Caco-2 (cell line): ENCODE measurements around the gene IRS2. TPM values are rescaled to one million over a fixed set of nuclear protein-coding genes. Genes with fewer than 3 reads are reported as not detected.

ENCODE experiments used
- BruUV-seq: library from RNA; stranded (reverse); fragments of 400-500 nt; replicated peaks from 2 replicates; lab custom pipeline; 2021; lab: Mats Ljungman, UMichigan
- CTCF ChIA-PET: fragments of 300-600 bp; sonication (Branson Sonifier 250); formaldehyde crosslinking; loops from one replicate; lab custom pipeline; 2022; ENCODE audit warnings: antibody characterized with exemption; lab: Charles Lee
- POLR2A ChIA-PET: fragments of 300-600 bp; sonication (Branson Sonifier 250); formaldehyde crosslinking; loops from one replicate; lab custom pipeline; 2022; ENCODE audit warnings: antibody characterized with exemption; lab: Charles Lee
- DNase-seq, 2 experiments: peaks; one replicate each; pipeline versions ENCODE4 v3.0.0 to v3.0.0-alpha.2; 2020 to 2022
- H3K27me3 ChIP-seq: replicated peaks from 2 replicates; pipeline ENCODE4 v1.6.0; 2011; ENCODE audit warnings: low read length; ENCODE audit not compliant: control insufficient read depth, insufficient read depth
- H3K36me3 ChIP-seq: 2 replicates; pipeline ENCODE4 v1.5.1; 2011; ENCODE audit warnings: low read length; ENCODE audit not compliant: control insufficient read depth, insufficient read depth
- H3K4me1 ChIP-seq: fragments of 250-450 bp; sonication (Bioruptor Pico); 2 replicates; pipeline ENCODE4 v1.5.1; 2020; ENCODE audit warnings: mild to moderate bottlenecking
- H3K4me3 ChIP-seq: 2 replicates; pipeline ENCODE4 v1.5.1; 2011; ENCODE audit warnings: low read depth, mild to moderate bottlenecking, control low read depth, low read length
- H3K9me3 ChIP-seq: fragments of 250-450 bp; sonication (Bioruptor Pico); 2 replicates; pipeline ENCODE4 v1.5.1; 2020; ENCODE audit warnings: mild to moderate bottlenecking, moderate library complexity
- H3K27ac Mint-ChIP-seq: one replicate; pipeline ENCODE4 v1.8.0; 2022; ENCODE audit warnings: mixed read lengths; ENCODE audit not compliant: unreplicated experiment
- H3K27me3 Mint-ChIP-seq: one replicate; pipeline ENCODE4 v1.8.0; 2022; ENCODE audit warnings: mixed read lengths; ENCODE audit not compliant: insufficient read depth, unreplicated experiment
- H3K36me3 Mint-ChIP-seq: one replicate; pipeline ENCODE4 v1.8.0; 2022; ENCODE audit warnings: mild to moderate bottlenecking, mixed read lengths; ENCODE audit not compliant: insufficient read depth, unreplicated experiment
- H3K4me1 Mint-ChIP-seq: one replicate; pipeline ENCODE4 v1.8.0; 2022; ENCODE audit warnings: low read depth, mixed read lengths; ENCODE audit not compliant: unreplicated experiment
- H3K4me3 Mint-ChIP-seq: one replicate; pipeline ENCODE4 v1.8.0; 2022; ENCODE audit warnings: mild to moderate bottlenecking, moderate library complexity, mixed read lengths; ENCODE audit not compliant: unreplicated experiment
- H3K9me3 Mint-ChIP-seq: one replicate; pipeline ENCODE4 v1.8.0; 2022; ENCODE audit warnings: mixed read lengths; ENCODE audit not compliant: unreplicated experiment
- intact Hi-C: fragments of 100-400 bp; cut with micrococcal nuclease; formaldehyde crosslinking; loops from one replicate; pipeline ENCODE4 v1.10.0; 2022; ENCODE audit not compliant: unreplicated experiment
- total RNA-seq: library from RNA; stranded (reverse); gene quantifications from 2 replicates; pipeline ENCODE4 v1.2.3, GENCODE V29; 2022
- TF ChIP-seq, protein P1 (sequence below), 2 experiments: fragments of 200-600 bp in 1 of 2; IDR thresholded peaks; 1 replicate in 1 of 2; 2 replicates in 1 of 2; pipeline versions ENCODE4 v1.5.1 to v1.8.0; 2011 to 2022; ENCODE audit warnings: antibody characterized with exemption in 1 of 2, control low read depth in 1 of 2, inconsistent platforms in 1 of 2, low read depth in 1 of 2, low read length in 1 of 2, mild to moderate bottlenecking in 1 of 2, moderate library complexity in 1 of 2; ENCODE audit not compliant: insufficient read depth in 1 of 2, severe bottlenecking in 1 of 2, unreplicated experiment in 1 of 2

IRS2 gene
- total RNA-seq, 1 experiment from 2014 or later: 5.5 TPM

DNA sequence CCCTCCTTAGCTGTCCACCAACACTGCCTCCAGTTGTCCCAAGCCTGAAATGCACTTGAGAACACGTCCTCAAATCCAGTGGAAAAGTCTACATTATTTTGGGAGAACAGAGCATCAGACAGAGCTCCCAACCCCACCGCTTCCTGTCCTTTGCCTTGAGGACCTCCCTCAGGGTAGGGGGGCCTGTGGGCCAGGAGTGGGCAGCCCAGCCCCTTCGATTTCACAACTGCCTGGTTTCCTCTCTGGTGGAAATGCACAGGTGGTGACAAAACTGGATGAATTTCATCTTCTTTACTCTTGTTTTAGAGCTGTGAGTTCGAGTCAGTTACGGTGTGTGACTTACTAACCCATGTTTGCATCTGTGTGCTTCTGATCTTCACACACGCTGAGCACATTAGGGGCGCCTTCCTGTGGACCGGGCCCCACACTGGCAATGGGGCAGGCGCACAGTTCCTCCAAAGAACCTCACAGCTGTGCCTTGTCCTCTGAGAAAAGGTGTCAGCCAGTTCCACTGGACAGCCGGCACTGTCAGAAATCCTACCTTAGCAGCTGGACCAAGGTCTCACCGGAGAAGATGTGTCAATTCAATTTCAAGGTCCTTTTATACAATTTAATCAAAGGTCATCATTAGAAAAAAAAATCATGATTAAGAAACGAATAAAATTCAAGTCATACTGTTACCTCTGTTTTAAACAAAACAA, 80.2 kb downstream of the IRS2 start:
- DNase-seq: no peak

DNA sequence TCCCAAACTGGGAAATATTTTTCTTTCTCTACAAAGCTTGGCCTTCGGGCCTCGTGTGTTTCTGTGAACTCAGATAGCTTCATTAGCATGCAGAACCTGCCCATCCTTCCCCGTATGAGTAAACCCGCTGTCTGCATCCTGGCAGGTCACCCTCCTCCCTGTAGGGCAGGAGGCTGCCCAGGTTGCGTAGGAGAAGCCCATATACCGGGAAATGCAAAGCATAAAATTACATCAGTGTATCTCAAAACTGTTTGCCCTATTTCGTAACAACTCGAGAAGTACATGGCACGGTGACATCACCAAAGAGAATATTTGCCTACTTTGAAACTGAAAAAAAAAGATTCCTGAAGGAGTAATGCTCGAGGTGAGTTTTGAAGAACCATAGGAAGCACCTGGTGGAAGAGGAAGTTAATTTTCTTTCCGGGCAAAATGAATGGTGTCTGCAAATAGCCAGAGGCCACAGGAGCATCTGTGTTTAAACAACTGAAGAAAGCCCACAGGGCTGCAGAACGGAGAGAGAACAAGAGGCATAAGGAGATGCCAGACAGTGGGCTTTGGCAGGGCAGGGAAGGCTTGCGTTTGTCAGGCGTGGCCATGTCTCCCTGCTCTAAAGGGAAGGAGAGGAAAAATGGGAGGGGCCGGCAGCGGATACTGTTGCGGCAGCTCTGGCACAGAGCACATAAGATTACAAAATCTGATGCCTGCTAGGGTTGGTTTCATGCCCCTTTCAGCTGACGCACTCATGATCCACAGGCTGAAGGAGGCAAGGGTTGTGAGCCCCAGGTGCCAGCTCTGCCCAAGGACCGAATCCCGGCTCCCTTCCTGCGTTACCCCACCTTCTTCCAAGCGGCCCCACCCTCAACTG, 81.4 kb downstream of the IRS2 start:
- H3K4me3 Mint-ChIP-seq: no peak overlapping the region
- Histone ChIP-seq H3K4me3 (no peak overlapping the region), H3K36me3 (no peaks in the 10 kb centered on the region), H3K27me3 (no peaks in the 10 kb centered on the region), H3K9me3 (no peaks in the 10 kb centered on the region), H3K4me1 (no peaks in the 10 kb centered on the region; the same call in 1 of the 2 replicates)
- peak overlapping the region; percentile 53 for H3K27ac Mint-ChIP-seq
- intact Hi-C loops: no loop called here
- ChIA-PET POLR2A (no interaction called here), CTCF (interaction anchor here (0.6 kb wide), 1 partner anchor 86 kb away, joined by 3 read pairs; no protein-coding TSS in a partner anchor)
- peaks cover 13% of the 10 kb centered on the region for H3K9me3 Mint-ChIP-seq
- no peaks in the 10 kb centered on the region for H3K27me3 Mint-ChIP-seq
- BruUV-seq: no TSS peak
- DNase-seq: peak in 1 of 2 experiments; percentile 26
- H3K36me3 Mint-ChIP-seq: peaks cover 6% of the 10 kb centered on the region
- TF ChIP-seq, protein P1, sequence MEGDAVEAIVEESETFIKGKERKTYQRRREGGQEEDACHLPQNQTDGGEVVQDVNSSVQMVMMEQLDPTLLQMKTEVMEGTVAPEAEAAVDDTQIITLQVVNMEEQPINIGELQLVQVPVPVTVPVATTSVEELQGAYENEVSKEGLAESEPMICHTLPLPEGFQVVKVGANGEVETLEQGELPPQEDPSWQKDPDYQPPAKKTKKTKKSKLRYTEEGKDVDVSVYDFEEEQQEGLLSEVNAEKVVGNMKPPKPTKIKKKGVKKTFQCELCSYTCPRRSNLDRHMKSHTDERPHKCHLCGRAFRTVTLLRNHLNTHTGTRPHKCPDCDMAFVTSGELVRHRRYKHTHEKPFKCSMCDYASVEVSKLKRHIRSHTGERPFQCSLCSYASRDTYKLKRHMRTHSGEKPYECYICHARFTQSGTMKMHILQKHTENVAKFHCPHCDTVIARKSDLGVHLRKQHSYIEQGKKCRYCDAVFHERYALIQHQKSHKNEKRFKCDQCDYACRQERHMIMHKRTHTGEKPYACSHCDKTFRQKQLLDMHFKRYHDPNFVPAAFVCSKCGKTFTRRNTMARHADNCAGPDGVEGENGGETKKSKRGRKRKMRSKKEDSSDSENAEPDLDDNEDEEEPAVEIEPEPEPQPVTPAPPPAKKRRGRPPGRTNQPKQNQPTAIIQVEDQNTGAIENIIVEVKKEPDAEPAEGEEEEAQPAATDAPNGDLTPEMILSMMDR (IDR thresholded peaks at IDR 0.05; ENCODE audit: insufficient read depth in 1 of 2, low read depth in 1 of 2, low read length in 1 of 2, severe bottlenecking in 1 of 2, unreplicated experiment in 1 of 2): no peak
- H3K4me1 Mint-ChIP-seq: peaks cover 8% of the 10 kb centered on the region

More for the DNA sequence above, 80.2 kb downstream of the IRS2 start:
- no TSS peak for BruUV-seq
- intact Hi-C loops: no loop called here
- H3K36me3 ChIP-seq: no peaks in the 10 kb centered on the region
- Mint-ChIP-seq H3K36me3 (peaks cover 6% of the 10 kb centered on the region), H3K4me1 (peaks cover 8% of the 10 kb centered on the region), H3K27ac (no peak overlapping the region), H3K9me3 (peaks cover 13% of the 10 kb centered on the region), H3K27me3 (no peaks in the 10 kb centered on the region), H3K4me3 (no peak overlapping the region)
- ChIA-PET POLR2A (no interaction called here), CTCF (no interaction called here)
- no peaks in the 10 kb centered on the region for H3K9me3 ChIP-seq
- TF ChIP-seq, protein P1 (IDR thresholded peaks at IDR 0.05; ENCODE audit: insufficient read depth in 1 of 2, low read depth in 1 of 2, low read length in 1 of 2, severe bottlenecking in 1 of 2, unreplicated experiment in 1 of 2): no peak
- no peaks in the 10 kb centered on the region; the same call in 1 of the 2 replicates for H3K4me1 ChIP-seq
- no peak overlapping the region for H3K4me3 ChIP-seq
- no peaks in the 10 kb centered on the region for H3K27me3 ChIP-seq

DNA sequence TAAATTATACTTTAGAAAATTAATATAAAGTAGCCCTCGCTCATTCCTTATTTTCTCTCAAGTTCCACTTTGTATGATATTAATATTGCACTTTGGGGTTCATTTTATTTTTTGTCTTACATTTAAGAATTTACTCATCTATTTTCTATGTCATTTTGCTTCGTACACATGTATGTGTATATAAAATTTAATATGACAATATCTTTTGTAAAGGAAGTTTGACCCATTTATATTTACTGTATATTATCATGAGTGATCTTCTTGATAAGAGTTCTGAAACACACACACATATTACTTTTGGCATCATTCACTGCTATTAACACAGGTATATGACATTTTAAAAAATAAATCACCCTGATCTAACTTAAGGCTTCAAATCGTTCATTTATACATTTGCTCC, 83.1 kb downstream of the IRS2 start:
- CTCF ChIA-PET: no interaction called here
- POLR2A ChIA-PET: no interaction called here
- no peak overlapping the region for H3K4me3 ChIP-seq
- Mint-ChIP-seq H3K4me1 (peaks cover 8% of the 10 kb centered on the region), H3K9me3 (peaks cover 13% of the 10 kb centered on the region), H3K27me3 (no peaks in the 10 kb centered on the region), H3K36me3 (peaks cover 6% of the 10 kb centered on the region), H3K4me3 (no peak overlapping the region), H3K27ac (no peak overlapping the region)
- H3K36me3 ChIP-seq: no peaks in the 10 kb centered on the region
- H3K9me3 ChIP-seq: no peaks in the 10 kb centered on the region
- no TSS peak for BruUV-seq
- TF ChIP-seq, protein P1 (IDR thresholded peaks at IDR 0.05; ENCODE audit: insufficient read depth in 1 of 2, low read depth in 1 of 2, low read length in 1 of 2, severe bottlenecking in 1 of 2, unreplicated experiment in 1 of 2): no peak
- H3K4me1 ChIP-seq: no peaks in the 10 kb centered on the region; the same call in 1 of the 2 replicates
- DNase-seq: no peak
- intact Hi-C loops: no loop called here
- no peaks in the 10 kb centered on the region for H3K27me3 ChIP-seq
